Muscle of leg (tissue), 11 donors: Measurements from ENCODE around the gene ERC1. TPM values are rescaled to one million over a fixed set of nuclear protein-coding genes. Genes with fewer than 3 reads are reported as not detected.
A peak's percentile ranks its signal among the peaks of the same experiment; 100 is the strongest.

ENCODE experiments used
- DNase-seq: peaks from one replicate; pipeline ENCODE4 v3.0.0; 2013
- H3K27ac ChIP-seq: one replicate; pipeline ENCODE4 v1.5.1; 2013; ENCODE audit warnings: mild to moderate bottlenecking, low read length, control low read depth
- H3K27me3 ChIP-seq: one replicate; pipeline ENCODE4 v1.6.1; 2013; ENCODE audit warnings: low read length; ENCODE audit not compliant: control insufficient read depth, insufficient read depth
- H3K36me3 ChIP-seq: one replicate; pipeline ENCODE4 v1.6.1; 2013; ENCODE audit warnings: low read length; ENCODE audit not compliant: control insufficient read depth, insufficient read depth
- H3K4me1 ChIP-seq: one replicate; pipeline ENCODE4 v1.6.1; 2013; ENCODE audit warnings: low read length; ENCODE audit not compliant: control insufficient read depth, insufficient read depth
- H3K4me3 ChIP-seq: one replicate; pipeline ENCODE4 v1.5.1; 2013; ENCODE audit warnings: low read length, control low read depth
- H3K9me3 ChIP-seq: replicated peaks from 2 replicates; pipeline ENCODE4 v1.6.1; 2013; ENCODE audit warnings: low read depth, low read length; ENCODE audit not compliant: control insufficient read depth
- WGBS: methylation state at CpG from one replicate; pipeline ENCODE4 v1.1.5; 2013; ENCODE audit warnings: missing lambda C conversion rate; ENCODE audit not compliant: insufficient coverage; 5-methylcytosine and 5-hydroxymethylcytosine counted together
- polyA plus RNA-seq, 8 donors: library from polyadenylated mRNA; unstranded; fragments of 120-200 nt; gene quantifications; one replicate each; pipeline versions ENCODE4 v1.2.1 to v1.2.3, GENCODE V29; 2013; ENCODE audit warnings: inconsistent platforms in 1 of 8, low replicate concordance in 1 of 8; ENCODE audit not compliant: insufficient read length in 8 of 8, insufficient read depth in 1 of 8
- total RNA-seq: library from RNA; stranded (reverse); fragments of 120-200 nt; gene quantifications from one replicate; pipeline ENCODE4 v1.2.4, GENCODE V29; 2013

Gene ERC1
- total and polyA plus RNA-seq, 9 donors, result 15.8 to 32.5 (median 25.1) TPM

DNA sequence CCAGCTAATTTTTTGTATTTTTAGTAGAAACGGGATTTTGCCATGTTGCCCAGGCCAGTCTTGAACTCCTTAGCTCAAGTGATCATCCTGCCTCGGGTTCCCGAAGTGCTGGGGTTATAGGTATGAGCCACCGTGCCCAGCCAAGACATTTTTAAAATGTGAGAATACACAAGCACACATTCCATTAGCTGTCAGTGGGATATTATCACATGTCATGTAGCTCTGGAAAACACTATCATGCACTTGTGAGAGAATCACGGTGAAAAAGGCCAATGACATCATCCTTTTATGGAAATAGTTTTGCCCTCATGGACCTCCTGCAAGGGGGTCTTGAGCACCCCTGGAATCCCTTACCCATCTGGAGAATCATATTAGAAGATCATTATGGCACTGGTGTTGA, 28.3 kb downstream of the ERC1 start:
- Histone ChIP-seq H3K36me3 (no peaks in the 10 kb centered on the region), H3K9me3 (no peaks in the 10 kb centered on the region), H3K4me1 (no peaks in the 10 kb centered on the region), H3K27me3 (no peaks in the 10 kb centered on the region), H3K4me3 (no peak overlapping the region), H3K27ac (no peak overlapping the region)
- no CpG with 5 or more reads among the region's 5 CpGs for WGBS
- DNase-seq, result no peak

DNA sequence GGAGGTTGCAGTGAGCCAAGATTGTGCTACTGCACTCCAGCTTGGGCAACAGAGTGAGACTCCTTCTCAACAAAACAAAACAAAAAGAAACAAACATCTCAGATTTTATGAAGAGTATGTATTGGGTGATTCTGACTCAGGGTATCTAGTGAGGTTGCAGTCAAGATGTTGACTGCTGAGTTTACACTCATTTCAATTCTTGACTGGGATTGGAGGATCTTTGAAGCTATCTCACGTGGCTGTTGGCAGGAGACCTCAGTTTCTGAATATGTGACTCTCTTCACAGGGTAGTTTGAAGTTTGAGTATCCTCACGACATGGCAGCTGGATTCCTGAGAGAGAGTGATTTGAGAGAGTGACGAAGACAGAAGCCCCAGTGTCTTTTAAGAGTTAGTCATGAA, 29.4 kb downstream of the ERC1 start:
- H3K9me3 ChIP-seq, result no peaks in the 10 kb centered on the region
- no peak overlapping the region for H3K27ac ChIP-seq
- H3K4me3 ChIP-seq, result no peak overlapping the region
- 82% methylated on average over 1 of the region's 3 CpGs for WGBS
- no peak for DNase-seq
- no peaks in the 10 kb centered on the region for H3K27me3 ChIP-seq
- H3K4me1 ChIP-seq, result no peaks in the 10 kb centered on the region
- no peaks in the 10 kb centered on the region for H3K36me3 ChIP-seq

GRCh38 chr12:1022032-1022970, 31.3 kb downstream of the ERC1 start:
- H3K4me3 ChIP-seq, result no peak overlapping the region
- 100% methylated on average over 6 of the region's 9 CpGs for WGBS
- H3K27ac ChIP-seq, result no peak overlapping the region
- H3K9me3 ChIP-seq, result no peaks in the 10 kb centered on the region
- H3K4me1 ChIP-seq, result no peaks in the 10 kb centered on the region
- DNase-seq, result no peak
- H3K36me3 ChIP-seq, result no peaks in the 10 kb centered on the region
- H3K27me3 ChIP-seq, result no peaks in the 10 kb centered on the region

GRCh38 chr12:1030779-1031178, 39.8 kb downstream of the ERC1 start:
- Histone ChIP-seq H3K9me3 (no peaks in the 10 kb centered on the region), H3K27ac (no peak overlapping the region), H3K4me1 (no peaks in the 10 kb centered on the region), H3K36me3 (peaks cover 14% of the 10 kb centered on the region), H3K27me3 (no peaks in the 10 kb centered on the region), H3K4me3 (no peak overlapping the region)
- no peak for DNase-seq
- WGBS, result no CpG with 5 or more reads among the region's 3 CpGs

DNA sequence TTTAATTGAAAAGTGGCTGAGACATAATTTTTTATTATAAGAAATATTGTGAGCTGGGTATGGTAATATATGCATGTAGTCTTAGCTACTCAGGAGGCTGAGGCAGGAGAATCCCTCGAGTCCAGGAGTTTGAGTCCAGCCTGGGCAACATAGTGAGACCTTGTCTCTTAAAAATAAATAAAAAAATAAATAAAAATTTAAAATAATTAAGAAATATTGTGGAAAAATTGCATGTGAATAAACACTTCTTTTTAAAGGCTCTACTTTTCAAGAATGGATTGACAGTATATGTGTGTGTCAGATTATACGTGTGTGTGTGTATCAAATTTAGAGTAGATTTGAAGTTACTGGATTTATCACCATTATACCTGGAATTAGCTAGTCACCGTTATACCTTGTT, 43.2 kb downstream of the ERC1 start:
- DNase-seq, result no peak
- Histone ChIP-seq H3K27me3 (no peaks in the 10 kb centered on the region), H3K4me1 (no peaks in the 10 kb centered on the region), H3K27ac (no peak overlapping the region), H3K36me3 (peaks cover 3% of the 10 kb centered on the region), H3K4me3 (no peak overlapping the region), H3K9me3 (no peaks in the 10 kb centered on the region)
- WGBS, result no CpG with 5 or more reads among the region's 3 CpGs

DNA sequence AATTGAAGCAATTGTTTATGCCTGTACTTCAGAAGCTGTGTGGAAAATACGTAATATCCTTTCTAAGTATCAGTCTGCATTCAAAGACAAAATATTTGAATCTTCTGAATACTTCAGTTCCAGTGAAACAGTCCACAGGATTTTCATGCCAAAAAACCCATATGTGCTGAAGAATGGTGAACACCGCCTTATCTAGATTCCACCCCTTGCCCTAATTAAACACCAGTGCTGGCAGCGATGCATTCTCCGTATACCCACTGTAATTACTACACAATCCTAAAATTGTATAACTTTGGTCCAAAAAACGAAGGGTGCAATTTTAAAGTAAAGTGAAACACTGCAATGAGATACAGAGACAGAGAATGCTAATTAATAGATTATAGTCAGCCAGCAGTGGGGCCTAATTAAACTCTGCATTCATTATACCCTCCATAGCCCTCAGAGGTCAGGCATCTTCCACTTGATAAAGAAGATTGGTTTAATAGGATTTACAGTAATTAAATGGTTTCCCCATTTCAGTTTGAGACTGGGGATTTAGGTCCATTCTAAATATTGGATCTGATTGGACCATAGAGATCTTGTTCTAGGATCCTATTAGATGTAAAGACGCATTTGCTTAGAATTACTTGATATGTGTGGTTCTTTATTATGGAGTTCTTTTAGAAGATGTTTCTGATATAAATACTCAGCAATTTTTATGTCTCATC, 43.9 kb downstream of the ERC1 start:
- 83% methylated on average over 1 of the region's 6 CpGs for WGBS

GRCh38 chr12:1041478-1041877, 50.5 kb downstream of the ERC1 start:
- Histone ChIP-seq H3K27me3 (no peaks in the 10 kb centered on the region), H3K4me3 (no peak overlapping the region), H3K9me3 (no peaks in the 10 kb centered on the region), H3K27ac (no peak overlapping the region), H3K4me1 (no peaks in the 10 kb centered on the region), H3K36me3 (no peaks in the 10 kb centered on the region)
- WGBS, result no CpG with 5 or more reads among the region's 2 CpGs
- DNase-seq, result no peak

More for the DNA sequence above, 43.9 kb downstream of the ERC1 start:
- Histone ChIP-seq H3K27ac (no peak overlapping the region), H3K4me3 (no peak overlapping the region), H3K9me3 (no peaks in the 10 kb centered on the region), H3K36me3 (peaks cover 3% of the 10 kb centered on the region), H3K4me1 (no peaks in the 10 kb centered on the region), H3K27me3 (no peaks in the 10 kb centered on the region)
- DNase-seq, result no peak

- Histone ChIP-seq H3K27ac (no peak overlapping the region), H3K4me1 (peaks cover 3% of the 10 kb centered on the region), H3K4me3 (no peak overlapping the region), H3K27me3 (no peaks in the 10 kb centered on the region), H3K36me3 (no peaks in the 10 kb centered on the region), H3K9me3 (no peaks in the 10 kb centered on the region)
- DNase-seq, result no peak
These were observed 53.2 kb downstream of the ERC1 start for GRCh38 chr12:1044199-1044598.

DNA sequence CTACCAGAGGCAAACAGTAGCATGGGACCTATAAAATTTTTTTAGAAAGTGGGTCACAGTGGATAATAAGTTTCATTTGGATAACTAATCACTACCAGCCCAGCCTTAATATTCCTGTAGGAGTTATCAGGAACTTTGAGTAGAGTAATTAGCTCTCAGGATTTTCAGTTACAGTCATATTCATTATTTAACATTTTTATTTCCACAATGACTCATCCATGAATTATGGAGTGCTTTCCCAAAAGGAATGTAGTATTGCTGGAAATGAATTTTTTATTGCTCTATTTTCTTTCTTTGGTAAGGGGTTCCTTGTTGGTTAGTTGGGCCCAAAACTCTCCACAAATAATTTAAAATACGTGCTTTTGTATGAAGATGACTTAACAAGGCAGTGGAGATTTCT, 53.7 kb downstream of the ERC1 start:
- Histone ChIP-seq H3K4me1 (peaks cover 3% of the 10 kb centered on the region), H3K9me3 (no peaks in the 10 kb centered on the region), H3K36me3 (no peaks in the 10 kb centered on the region), H3K27me3 (no peaks in the 10 kb centered on the region), H3K27ac (no peak overlapping the region), H3K4me3 (no peak overlapping the region)
- peak; percentile 15 for DNase-seq
- WGBS, result no CpG with 5 or more reads among the region's 1 CpG

DNA sequence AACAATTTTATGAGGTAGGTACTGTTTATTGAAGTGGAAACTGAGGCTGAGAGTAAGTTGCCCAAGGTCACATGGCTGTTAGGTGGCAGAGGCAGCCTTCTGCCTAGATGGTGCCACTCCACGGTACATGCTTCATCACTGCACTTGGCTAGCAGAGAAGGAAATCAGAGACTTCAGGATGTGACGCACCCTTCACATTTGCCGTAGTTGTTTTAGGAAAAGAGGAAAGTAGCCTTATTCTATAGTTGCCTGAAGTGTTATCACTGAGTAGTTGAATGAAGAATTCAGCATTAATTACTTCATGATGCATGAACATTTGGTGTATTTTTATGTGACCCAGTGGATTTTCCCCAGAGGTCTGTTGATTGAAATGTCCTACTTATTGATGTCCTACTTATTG, 55.7 kb downstream of the ERC1 start:
- WGBS, result 83% methylated on average over 1 of the region's 3 CpGs

More for the DNA sequence above, 55.7 kb downstream of the ERC1 start:
- H3K27me3 ChIP-seq, result no peaks in the 10 kb centered on the region
- H3K4me3 ChIP-seq, result no peak overlapping the region
- H3K4me1 ChIP-seq, result peaks cover 3% of the 10 kb centered on the region
- no peaks in the 10 kb centered on the region for H3K9me3 ChIP-seq
- H3K27ac ChIP-seq, result no peak overlapping the region
- DNase-seq, result no peak
- no peaks in the 10 kb centered on the region for H3K36me3 ChIP-seq
